Measurements from ENCODE around the gene MTCH1. TPM values are rescaled to one million over a fixed set of nuclear protein-coding genes. Genes with fewer than 3 reads are reported as not detected.

Gene MTCH1
- total and polyA plus RNA-seq, 9 of the 15 experiments (the other 6 are each of a cell fraction or from before 2014, with no cell fraction given) = 7.9 to 161 (median 118) TPM

GRCh38 chr6:37018198-37019064 lies 32.4 kb upstream of the MTCH1 start (continued):
- TF ChIP-seq HMGXB4 (CRISPR knock-in tag; IDR thresholded peaks at IDR 0.05) = no peak
- no peak for TF ChIP-seq MAX (CRISPR knock-in tag; IDR thresholded peaks at IDR 0.05)
- TF ChIP-seq THRAP3 (IDR thresholded peaks at IDR 0.05; ENCODE audit: borderline replicate concordance) = no peak
- no peak for TF ChIP-seq ZNF695 (CRISPR knock-in tag; IDR thresholded peaks at IDR 0.05)
- TF ChIP-seq KLF1 (tag; IDR thresholded peaks at IDR 0.05) = no peak
- no peak for TF ChIP-seq TCF15 (CRISPR knock-in tag; IDR thresholded peaks at IDR 0.05)
- no peak for TF ChIP-seq NR1H2 (CRISPR knock-in tag; IDR thresholded peaks at IDR 0.05)
- no peak for TF ChIP-seq CHD7 (IDR thresholded peaks at IDR 0.05; ENCODE audit: low read depth, low read length)
- TF ChIP-seq SRSF7 (optimal IDR thresholded peaks at IDR 0.05; ENCODE audit: low read depth, low read length) = no peak
